GM21786 (cell line): ENCODE measurements around the gene MFN1.
A peak's percentile ranks its signal among the peaks of the same experiment; 100 is the strongest.
"Not testable (repeated sequence)": the region's sequence is repeated elsewhere in the genome, so short reads cannot be mapped to it uniquely, and the experiment has no call there.

Source experiments
- ATAC-seq: cut with Tn5 transposase; IDR thresholded peaks from one replicate; pipeline ENCODE4 v1.9.1; 2021; ENCODE audit not compliant: unreplicated experiment

Gene MFN1

DNA sequence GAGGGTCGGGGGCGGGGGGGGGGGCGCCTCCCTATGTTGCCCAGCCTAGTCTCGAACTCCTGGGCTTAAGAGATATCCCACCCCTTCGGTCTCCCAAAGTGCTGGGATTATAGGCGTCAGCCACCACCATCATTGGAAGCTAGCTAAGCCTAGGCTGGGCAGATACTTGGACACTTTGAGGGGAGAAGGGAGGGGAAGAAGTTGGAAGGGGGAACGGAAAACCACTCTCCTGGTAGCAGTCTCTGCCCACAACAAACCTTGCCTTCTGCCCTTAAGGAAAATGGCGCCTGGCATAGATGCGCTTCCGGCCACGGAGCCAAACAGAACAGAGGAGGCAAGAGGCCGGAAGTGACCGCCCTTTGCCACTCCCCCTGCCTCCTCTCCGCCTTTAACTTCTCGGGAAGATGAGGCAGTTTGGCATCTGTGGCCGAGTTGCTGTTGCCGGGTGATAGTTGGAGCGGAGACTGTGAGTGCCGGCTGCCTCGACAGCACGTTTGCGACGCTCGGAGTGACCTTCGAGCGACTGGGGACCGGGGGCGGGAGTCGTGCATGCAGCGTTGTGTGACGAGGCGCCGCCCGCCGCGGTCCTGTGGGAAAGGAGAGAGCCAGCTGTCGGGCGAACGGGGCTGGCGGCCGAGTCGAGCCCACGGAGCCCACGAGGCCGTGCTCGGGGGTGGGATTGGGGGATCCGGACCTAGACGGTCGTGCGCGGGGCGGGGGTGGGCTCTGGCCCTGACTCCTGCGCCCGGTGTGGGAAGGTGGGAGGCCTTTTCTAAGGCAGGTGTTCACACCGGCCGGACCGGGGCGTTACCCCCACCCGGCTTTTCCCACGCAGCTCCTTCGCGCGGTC, at the start of gene MFN1:
Gene MFN1, plus strand, starts transcription at position 365 of the 850 bp plus-strand sequence. CDS start 1,143 bp downstream, outside the sequence.
- peak; percentile 89 for ATAC-seq

DNA sequence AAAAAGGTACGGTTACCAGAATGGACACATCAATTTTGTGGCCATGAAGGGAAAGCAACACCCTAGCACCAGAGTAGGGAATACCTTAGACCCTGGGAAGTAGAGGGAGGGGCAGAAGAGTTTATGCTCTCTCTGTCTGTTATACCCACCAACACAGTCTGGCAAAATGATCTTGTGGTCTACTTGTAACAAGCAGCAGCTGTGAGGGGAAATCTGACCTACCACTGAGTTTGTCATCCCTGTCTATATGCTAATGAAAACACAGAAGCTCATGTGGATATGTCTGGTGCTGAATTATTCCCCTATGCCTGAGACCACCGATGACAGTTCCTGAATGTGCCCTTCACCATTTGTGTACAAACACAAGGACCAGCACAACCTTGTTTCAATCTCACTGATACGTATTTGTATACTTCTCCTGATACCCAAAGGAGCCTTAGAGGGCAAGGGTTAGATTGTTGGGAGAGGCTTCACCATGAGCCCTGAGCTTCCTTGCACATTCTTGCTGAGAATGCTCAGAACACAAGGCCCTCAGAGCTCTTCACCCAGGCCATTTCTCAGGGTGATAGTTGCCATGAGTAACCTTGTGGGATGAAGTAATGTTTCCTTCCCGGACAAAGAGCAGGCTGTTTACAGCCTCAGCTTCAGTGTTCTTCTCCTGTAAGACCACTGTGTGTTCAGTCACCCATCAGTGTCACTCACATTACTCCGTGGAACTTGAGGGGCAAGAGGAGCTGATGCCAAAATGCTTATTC, 49.4 kb upstream of the MFN1 start:
- no peak for ATAC-seq

DNA sequence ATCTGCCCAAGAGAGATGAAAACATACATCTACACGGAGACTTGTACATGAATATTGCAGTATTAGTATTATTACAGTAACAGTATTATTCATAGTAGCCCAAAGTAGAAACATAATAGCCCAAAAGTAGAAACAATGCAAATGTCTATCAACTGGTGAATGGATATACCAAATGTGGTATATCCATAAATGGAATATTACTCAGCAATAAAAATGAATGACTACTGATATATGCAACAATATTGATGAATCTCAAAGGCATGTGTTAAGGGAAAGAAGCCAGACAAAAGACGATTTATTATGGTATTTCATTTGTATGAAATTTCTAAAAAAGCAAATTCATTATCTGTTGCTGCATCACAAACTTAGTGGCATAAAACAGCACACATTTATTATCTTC, 48.2 kb upstream of the MFN1 start:
- ATAC-seq, result no peak

DNA sequence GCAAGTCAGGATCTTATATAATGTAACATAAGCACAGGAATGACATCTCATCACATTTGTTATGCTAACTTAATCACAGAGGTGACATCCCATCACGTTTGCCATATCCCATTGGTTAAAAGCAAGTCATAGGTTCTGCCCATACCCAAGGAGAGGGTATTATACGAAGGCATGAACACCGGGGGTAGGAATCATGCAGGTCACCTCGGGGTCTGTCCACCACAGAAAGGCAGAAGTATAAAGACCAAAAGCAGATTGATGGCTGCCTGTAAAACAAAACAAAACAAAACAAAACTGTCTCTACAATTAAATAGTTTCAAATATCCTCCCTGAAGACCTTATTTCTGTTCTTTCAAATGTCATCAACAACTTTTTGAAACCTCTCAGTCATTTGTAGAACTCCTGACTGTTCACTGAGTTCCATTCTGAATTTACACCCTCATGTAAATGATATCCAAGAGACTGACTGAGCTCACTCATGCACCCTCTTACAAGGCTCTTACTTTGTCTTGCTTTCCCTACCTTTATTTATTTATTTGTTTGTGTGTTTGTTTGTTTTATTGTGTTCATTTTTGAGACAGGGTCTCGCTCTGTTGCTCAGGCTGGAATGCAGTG, 47.4 kb upstream of the MFN1 start:
- peak; percentile 58 for ATAC-seq

DNA sequence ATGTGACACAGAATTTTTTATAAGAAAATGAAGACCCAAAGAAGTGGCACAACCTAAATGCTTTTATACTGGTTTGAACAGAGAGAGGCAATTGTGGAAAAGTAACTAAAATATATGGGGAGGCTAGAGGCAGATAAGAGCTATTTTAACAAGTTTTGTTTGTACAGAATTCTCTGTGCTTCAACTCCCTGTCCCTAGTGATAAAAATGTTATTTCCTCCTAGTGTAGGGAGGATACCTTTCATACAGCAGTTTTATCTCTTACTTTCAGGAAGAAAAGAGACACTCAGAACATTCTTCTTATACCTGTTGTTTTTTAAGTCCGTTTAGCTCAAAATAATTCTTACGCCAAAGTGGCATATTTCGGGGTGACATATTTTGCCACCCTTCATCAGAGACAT, 45.9 kb upstream of the MFN1 start:
- no peak for ATAC-seq

DNA sequence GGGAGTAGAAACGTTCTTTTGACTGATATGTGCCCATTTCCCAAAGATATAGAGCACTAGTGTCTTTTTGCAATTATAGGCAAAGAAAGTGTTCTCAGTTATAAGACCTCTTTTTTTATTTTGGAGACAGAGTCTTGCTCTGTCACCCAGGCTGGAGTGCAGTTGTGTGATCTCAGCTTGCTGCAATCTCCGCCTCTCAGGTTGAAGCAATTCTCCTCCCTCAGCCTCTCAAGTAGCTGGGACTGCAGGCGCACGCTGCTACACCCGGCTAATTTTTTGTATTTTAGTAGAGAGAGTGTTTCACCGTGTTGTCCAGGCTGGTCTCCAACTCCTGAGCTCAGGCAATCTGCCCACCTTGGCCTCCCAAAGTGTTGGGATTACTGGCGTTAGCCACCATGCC, 45.4 kb upstream of the MFN1 start:
- ATAC-seq, result no peak

DNA sequence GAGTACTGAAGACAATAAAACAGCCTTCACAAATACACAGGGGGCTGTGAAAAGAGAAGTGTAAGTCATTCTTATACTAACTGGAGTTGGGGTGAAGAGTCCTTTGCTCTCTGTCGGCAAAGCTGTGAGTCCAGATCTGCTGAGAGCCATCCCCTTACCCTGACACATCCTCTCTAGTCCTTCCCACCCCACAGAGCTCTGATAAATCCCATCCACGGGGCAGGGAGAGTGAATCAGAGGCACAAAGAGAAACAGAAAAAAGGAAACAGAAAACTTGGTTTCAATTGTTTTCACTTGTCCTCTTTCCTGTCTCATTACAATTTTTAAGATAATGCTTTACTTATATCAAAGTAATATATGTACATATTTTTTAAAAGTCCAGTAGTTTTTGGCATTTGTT, 42.9 kb upstream of the MFN1 start:
- ATAC-seq, result no peak

DNA sequence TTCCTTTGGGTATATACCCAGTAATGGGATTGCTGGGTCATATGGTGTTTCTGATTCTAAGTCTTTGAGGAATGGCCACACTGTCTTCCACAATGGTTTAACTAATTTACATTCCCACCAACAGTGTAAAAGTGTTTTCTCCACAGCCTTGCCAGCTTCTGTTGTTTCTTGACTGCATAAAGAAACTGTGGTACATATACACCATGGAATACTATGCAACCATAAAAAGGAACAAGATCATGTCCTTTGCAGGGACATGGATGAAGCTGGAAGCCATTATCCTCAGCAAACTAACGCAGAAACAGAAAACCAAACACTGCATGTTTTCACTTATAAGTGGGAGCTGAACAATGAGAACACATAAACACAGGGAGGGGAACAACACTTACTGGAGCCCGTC, 40.1 kb upstream of the MFN1 start:
- ATAC-seq, result not testable (repeated sequence)

DNA sequence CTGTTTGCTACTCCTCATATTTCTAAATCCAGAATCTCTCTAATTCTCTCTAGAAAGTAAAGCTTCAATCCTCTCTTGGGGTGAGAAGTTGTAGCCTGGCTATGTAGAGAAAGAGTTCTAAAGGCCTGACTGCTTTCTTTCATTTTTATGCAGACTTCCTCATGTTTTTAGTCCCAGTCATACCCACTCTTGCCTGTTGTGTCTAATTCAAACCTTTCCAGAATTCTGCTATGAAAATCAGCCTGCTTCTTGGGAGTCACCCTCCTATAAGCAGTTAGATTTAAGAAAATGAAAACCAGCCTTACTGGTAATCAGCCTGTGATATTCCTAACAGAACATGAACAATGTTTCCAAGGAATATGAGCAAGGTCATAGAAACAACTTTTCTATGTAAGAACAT, 39.5 kb upstream of the MFN1 start:
- no peak for ATAC-seq

DNA sequence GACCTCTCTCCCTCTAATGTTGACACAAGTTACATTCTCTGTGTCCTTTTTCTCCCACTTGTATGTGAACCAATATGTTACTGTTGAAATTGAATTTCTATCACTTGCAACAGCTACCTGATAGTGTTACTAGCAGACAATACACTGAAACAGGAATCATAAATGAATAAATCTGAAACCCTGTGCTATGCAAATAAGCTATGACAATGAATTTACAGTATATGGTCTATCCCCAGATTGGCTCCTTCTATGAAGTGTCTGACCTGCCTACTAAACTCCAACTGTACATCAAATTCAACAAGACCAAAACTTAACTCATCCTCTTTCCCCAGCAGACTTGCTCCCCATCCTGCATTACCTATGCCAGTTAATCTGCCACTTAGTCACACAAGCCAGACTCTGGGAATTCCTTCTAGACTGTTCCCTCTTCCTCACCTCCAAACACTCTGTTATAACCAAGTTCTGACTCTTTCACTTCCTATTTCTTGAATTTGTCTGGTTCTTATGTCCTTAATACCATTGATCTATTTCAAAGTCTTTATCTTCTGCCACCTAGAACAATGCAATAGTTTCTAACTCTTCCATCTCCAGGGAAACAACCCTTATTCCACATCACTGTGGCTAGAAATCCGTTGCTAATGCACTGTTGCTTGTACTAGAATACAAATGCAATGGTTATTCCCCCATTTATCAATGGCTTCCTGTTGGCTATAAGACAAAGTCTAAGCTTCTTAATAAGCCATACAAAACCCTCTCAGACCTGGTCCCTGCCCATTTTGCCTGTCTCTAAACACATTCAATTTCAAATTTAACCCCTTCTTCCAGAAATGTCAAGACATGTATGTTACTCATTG, 38.1 kb upstream of the MFN1 start:
- ATAC-seq, result peak; percentile 96

DNA sequence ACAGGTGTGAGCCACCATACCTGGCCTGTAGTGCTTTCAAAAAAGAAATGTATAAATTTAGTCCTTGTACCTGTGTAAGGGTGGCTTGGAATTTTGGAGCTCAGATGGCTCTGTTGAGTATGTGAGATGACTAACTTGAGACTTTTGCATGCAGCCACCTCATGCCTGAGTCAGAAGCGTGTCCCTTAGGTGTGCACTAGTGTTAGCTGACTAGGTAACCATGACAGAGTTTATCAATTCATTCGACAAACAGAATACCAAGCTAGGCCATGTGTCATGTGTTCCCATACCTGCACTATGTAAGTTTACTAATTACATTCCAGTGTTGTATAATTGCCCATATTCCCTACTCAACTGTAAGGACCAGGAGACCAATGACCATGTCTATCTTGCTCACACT, 28.6 kb upstream of the MFN1 start:
- ATAC-seq, result no peak

DNA sequence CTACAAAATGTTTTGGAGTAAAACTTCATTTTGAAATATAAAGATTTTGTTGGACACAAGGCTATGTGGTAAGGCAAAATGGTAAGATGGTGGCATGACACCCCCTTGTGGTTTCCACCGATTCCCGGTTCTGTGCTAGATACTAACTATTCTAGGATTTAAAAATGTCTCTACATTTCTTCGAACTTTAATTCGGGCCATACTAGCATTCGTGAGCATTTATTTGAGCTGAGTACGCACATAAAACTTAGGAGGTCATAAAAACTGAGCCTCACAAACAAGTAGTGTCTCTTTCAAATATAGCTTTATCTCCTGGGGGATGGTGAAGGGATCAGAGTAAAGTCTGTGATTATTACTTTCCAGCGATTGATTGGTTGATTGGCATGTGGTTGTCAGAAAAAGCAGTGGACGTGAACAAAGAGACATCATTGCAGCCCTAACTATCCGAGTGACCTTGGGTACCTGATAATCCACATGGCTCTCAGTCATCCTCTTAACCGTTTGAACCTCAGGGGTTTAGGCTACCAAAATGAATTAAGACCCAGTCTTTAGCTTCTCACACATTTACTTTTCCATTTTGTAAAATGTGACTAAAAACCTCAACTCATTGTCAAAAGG, 25.7 kb upstream of the MFN1 start:
- ATAC-seq, result no peak

DNA sequence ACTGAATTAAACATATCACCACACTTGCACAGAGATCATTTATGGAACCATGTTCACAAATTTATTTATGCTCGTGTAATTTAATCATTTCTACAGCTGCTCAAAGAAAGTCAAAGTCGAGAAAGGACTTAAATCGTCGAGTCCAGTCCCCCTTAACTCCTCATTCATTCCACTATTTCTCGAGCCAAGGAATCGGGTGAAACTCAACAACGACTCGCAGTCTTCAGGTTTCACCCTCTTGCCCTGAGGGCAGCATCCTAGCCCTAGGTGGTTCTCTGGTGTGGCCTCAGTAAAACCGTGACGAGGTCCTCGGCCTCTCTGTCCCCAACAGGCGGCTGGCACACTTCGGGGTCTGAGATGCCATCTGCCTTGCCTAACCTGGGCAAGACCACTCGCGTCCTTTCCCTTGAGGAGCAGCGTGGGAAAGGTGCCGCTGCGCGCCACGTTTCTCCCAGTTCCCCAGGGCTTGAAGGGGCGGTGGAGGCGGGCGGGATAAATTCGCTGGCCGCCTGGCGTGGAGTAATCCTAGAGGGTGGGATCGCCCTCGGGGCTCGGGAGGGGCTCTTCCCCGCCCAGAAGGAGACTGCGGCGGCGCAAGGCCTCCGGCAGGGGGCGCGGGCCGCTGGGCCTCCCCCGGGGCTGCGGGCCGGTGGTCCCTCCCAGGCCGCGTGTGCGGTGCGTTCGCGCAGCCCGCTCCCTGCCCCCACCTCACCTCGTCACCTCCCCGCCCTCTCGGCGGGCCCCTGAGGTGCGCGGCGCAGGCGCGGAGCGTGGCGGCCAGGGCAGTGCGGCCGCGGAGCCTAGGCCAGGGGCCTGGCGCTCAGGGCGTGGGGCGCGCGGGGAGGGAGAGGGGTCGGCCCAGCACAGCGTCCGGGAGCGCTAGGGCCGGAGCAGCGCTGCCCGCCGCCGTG, 25.0 kb upstream of the MFN1 start, which contains the start of gene ZNF639:
Gene ZNF639, plus strand, starts transcription at position 746 of the 911 bp plus-strand sequence. CDS start 5,263 bp downstream, outside the sequence.
- peak; percentile 63 for ATAC-seq

DNA sequence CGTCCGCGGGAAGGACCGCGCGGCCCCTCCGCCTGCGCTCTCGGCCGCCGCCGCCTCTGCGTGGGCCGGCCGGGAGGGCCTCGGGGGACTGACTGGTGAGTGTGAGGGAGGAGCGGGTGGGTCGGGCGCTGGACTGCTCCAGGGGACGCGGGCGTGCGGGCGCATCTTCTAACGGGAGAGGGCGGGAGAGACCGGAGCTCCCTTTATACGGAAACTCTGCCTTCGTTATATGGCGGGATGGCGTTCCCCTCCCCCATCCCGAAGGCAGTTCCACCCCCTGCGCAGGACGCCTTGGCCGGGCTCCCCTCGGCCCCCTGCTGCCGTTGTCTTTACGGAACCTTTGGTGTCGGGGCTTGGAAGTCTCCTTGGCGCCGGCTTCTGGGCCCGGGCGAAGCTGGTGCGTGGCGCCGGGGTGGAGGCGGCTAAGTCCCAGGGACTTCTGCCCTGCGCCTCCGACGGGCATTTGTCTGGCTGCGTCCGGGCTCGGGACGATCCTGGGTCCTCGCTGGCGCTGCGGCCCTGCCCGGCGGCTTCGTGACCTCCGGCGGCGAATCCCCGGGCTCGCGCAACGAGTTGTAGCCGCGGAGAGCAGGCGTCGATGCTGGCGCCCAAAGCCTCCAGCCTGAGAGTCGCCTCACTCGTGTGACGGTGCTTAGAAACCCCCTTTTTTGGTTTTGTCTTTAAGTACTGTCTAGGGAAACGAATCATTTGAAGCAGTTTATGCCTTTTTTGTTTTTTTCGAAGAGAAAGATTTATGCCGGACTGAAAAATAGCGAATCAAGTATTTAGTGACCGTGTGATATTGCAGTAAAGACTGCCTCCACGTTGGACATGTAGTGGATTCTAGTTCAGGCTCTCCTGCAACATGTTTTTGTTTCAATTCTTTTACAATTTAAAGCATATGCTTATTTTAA, 24.1 kb upstream of the MFN1 start:
- ATAC-seq, result peak; percentile 32

DNA sequence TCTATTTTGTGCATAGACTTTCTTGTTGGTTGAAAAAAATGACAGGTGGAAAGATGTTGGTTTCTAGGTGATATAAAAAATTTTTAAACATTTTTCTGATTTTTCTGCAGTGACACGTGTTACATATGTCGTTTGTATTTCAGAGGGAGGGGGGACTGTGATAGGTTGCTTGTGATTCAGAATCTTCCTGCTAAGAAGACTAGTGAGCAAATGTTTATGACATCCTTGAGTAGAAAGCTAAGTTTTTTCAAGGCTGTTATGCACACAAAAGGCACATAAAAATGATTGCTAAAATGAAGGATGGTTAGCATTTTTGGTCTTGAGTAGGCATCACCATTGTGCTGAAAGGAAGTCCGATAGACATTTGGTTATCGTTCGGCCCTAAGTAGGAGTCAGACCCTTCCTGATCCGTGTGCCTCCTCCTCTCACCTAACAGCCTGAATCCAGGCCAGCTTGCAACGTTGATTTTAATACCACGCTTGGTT, 23.2 kb upstream of the MFN1 start:
- ATAC-seq, result no peak

DNA sequence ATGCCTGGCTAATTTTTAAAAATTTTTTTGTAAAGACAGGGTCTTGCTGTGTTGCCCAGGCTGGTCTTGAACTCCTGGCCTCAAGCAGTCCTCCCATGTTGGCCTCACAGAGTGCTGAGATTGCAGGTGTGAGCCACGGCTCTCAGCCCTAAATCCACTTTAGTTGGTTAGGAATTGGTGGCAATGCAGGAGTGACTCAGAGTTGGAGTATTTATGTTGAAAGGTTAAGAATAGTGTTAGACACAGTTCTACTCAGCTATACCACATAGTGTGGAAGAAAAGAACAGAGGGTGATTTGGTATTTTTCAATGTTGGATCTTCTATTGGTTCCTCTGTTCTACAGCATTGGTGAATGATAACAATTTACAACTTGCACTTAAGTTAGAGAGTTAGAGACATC, 17.1 kb upstream of the MFN1 start:
- no peak for ATAC-seq

DNA sequence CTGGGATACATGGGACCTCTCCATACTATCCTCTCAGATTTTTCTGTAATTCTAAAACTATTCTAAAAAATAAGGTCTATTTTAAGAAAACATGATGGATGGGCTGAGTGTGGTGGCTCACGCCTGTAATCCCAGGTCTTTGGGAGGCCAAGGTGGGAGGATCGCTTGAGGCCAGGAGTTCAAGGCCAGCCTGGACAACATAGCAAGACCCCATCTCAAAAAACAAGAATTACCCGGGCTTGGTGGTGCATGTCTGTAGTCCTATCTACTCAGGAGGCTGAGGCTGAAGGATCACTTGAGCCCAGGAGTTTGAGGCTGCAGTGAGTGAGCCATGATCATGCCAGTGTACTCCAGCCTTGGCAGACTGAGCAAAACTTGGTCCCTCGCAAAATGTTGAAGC, 15.3 kb upstream of the MFN1 start:
- ATAC-seq, result no peak

DNA sequence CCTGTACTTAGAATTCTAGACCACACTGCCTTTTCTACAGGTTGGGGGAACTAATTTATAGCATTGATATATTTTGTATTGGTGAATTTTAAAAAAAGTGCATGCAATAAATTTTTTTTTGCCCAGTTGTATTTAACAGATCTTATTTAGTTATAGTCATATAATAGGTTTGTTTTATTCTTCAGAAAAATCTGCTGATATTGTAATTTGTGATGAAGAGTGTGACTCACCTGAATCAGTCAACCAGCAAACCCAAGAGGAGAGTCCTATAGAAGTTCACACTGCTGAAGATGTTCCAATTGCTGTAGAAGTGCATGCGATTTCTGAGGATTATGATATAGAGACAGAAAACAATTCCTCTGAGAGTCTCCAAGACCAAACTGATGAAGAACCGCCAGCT, 14.4 kb upstream of the MFN1 start:
- no peak for ATAC-seq
